GM21723 (cell line): ENCODE results near the gene MSX2.
"Not testable (repeated sequence)": the region's sequence is repeated elsewhere in the genome, so short reads cannot be mapped to it uniquely, and the experiment has no call there.

ENCODE experiments used
- ATAC-seq: cut with Tn5 transposase; IDR thresholded peaks from one replicate; pipeline ENCODE4 v1.9.1; 2021; ENCODE audit warnings: mild to moderate bottlenecking, moderate library complexity; ENCODE audit not compliant: unreplicated experiment

The MSX2 gene

GRCh38 chr5:174732036-174733020 lies 7.9 kb downstream of the MSX2 start:
- no peak for ATAC-seq

GRCh38 chr5:174733091-174733690 lies 8.8 kb downstream of the MSX2 start:
- no peak for ATAC-seq

GRCh38 chr5:174733836-174734235 lies 9.5 kb downstream of the MSX2 start:
- no peak for ATAC-seq

GRCh38 chr5:174734571-174735497 lies 10.5 kb downstream of the MSX2 start:
- ATAC-seq: no peak

GRCh38 chr5:174735498-174736330 lies 11.3 kb downstream of the MSX2 start:
- no peak for ATAC-seq

- ATAC-seq: no peak
Measured at GRCh38 chr5:174736331-174736721, 11.9 kb downstream of the MSX2 start.

- ATAC-seq: no peak
Measured at GRCh38 chr5:174736777-174737176, 12.4 kb downstream of the MSX2 start.

GRCh38 chr5:174737330-174737729 lies 12.9 kb downstream of the MSX2 start:
- no peak for ATAC-seq

GRCh38 chr5:174741352-174741751 lies 17.0 kb downstream of the MSX2 start:
- no peak for ATAC-seq

GRCh38 chr5:174744896-174745295 lies 20.5 kb downstream of the MSX2 start:
- no peak for ATAC-seq

GRCh38 chr5:174745590-174746103 lies 21.3 kb downstream of the MSX2 start:
- no peak for ATAC-seq

- ATAC-seq: no peak
Measured at GRCh38 chr5:174750711-174751110, 26.3 kb downstream of the MSX2 start.

- no peak for ATAC-seq
Measured at GRCh38 chr5:174751154-174752000, 27.0 kb downstream of the MSX2 start.

- ATAC-seq: no peak
Measured at GRCh38 chr5:174752121-174752520, 27.7 kb downstream of the MSX2 start.

- no peak for ATAC-seq
Measured at GRCh38 chr5:174755106-174755505, 30.7 kb downstream of the MSX2 start.

- no peak for ATAC-seq
Measured at GRCh38 chr5:174759091-174759490, 34.7 kb downstream of the MSX2 start.

GRCh38 chr5:174760721-174761120 lies 36.3 kb downstream of the MSX2 start:
- ATAC-seq: no peak

GRCh38 chr5:174761341-174761740 lies 37.0 kb downstream of the MSX2 start:
- ATAC-seq: not testable (repeated sequence)

GRCh38 chr5:174764309-174764708 lies 39.9 kb downstream of the MSX2 start:
- no peak for ATAC-seq
